ENCODE data around the gene MAP2K2. TPM values are rescaled to one million over a fixed set of nuclear protein-coding genes. Genes with fewer than 3 reads are reported as not detected.

MAP2K2 gene
- total and polyA plus RNA-seq, 7 experiments from 2014 or later = 40.5 to 162 (median 121) TPM

- peak overlapping the region in 1 of 9 donors; percentile 34 for H3K27ac Mint-ChIP-seq
- no peaks in the 10 kb centered on the region for H3K27me3 Mint-ChIP-seq
- Histone ChIP-seq H3K36me3 (ENCODE audit: control insufficient read depth in 2 of 3, insufficient read depth in 3 of 3, low read length in 3 of 3) (peaks cover 0 to 4% (median 0%) of the 10 kb centered on the region in 3 experiments), H3K4me1 (ENCODE audit: control insufficient read depth in 2 of 2, insufficient read depth in 2 of 2, low read length in 2 of 2) (peaks cover 17 to 22% of the 10 kb centered on the region in 2 donors), H3K4me3 (ENCODE audit: low read length) (no peak overlapping the region), H3K27me3 (ENCODE audit: control insufficient read depth in 2 of 2, insufficient read depth in 2 of 2, low read length in 2 of 2) (no peaks in the 10 kb centered on the region), H3K9me3 (ENCODE audit: control insufficient read depth in 2 of 3, low read length in 3 of 3) (no peaks in the 10 kb centered on the region), H3K27ac (ENCODE audit: low read depth, low read length) (no peak overlapping the region)
- ATAC-seq (no peak), DNase-seq (no peak)
- H3K4me3 Mint-ChIP-seq = peak overlapping the region in 1 of 10 donors; percentile 34
- POLR2A ChIA-PET = no interaction called here
- peaks cover 0 to 1% (median 0%) of the 10 kb centered on the region in 11 donors for H3K9me3 Mint-ChIP-seq
- CTCF ChIA-PET = interaction anchor here (0.5 kb wide), 1 partner anchor 21 kb away, joined by 4 read pairs; no protein-coding TSS in a partner anchor
- peaks cover 11 to 40% (median 27%) of the 10 kb centered on the region in 7 donors for H3K4me1 Mint-ChIP-seq
- no peaks in the 10 kb centered on the region for H3K36me3 Mint-ChIP-seq
- intact Hi-C loops (cut with micrococcal nuclease) = no loop called here
Measured at GRCh38 chr19:4071610-4072009, 52.3 kb downstream of the MAP2K2 start.

- H3K4me3 Mint-ChIP-seq = peak overlapping the region; percentile 63 to 95 (median 86)
- DNase-seq = peak in 5 of 9 donors; percentile 24 to 41 (median 29)
- no peaks in the 10 kb centered on the region for H3K27me3 Mint-ChIP-seq
- no peaks in the 10 kb centered on the region for H3K27me3 ChIP-seq (ENCODE audit: control insufficient read depth in 2 of 2, insufficient read depth in 2 of 2, low read length in 2 of 2)
- ChIA-PET POLR2A (interaction anchor here (0.6 to 1.9 kb wide), 5 partner anchors 8 to 79 kb away, joined by 3 to 8 read pairs (median 3); partner anchors contain the start of gene PIAS4), CTCF (no interaction called here)
- peaks cover 17 to 23% of the 10 kb centered on the region in 2 donors for H3K4me1 ChIP-seq (ENCODE audit: control insufficient read depth in 2 of 2, insufficient read depth in 2 of 2, low read length in 2 of 2)
- no peak for ATAC-seq
- peaks cover 1 to 25% (median 21%) of the 10 kb centered on the region in 7 donors for H3K4me1 Mint-ChIP-seq
- H3K36me3 Mint-ChIP-seq = no peaks in the 10 kb centered on the region
- intact Hi-C loops (cut with micrococcal nuclease) = loop anchor here in 1 of 2 donors (5.0 kb wide), 3 partner anchors 38 to 388 kb away; partner anchors contain the start of genes ANKRD24, SIRT6 and UBXN6
- peak overlapping the region; percentile 35 for H3K4me3 ChIP-seq (ENCODE audit: low read length)
- H3K27ac Mint-ChIP-seq = peak overlapping the region in 8 of 9 donors; percentile 78 to 94 (median 90)
- peaks cover 0 to 1% (median 0%) of the 10 kb centered on the region in 11 donors for H3K9me3 Mint-ChIP-seq
- H3K27ac ChIP-seq (ENCODE audit: low read depth, low read length) = peak overlapping the region; percentile 60
- no peaks in the 10 kb centered on the region for H3K9me3 ChIP-seq (ENCODE audit: control insufficient read depth in 2 of 3, low read length in 3 of 3)
- H3K36me3 ChIP-seq (ENCODE audit: control insufficient read depth in 2 of 3, insufficient read depth in 3 of 3, low read length in 3 of 3) = peaks cover 0 to 8% (median 0%) of the 10 kb centered on the region in 3 experiments
Measured at GRCh38 chr19:4069331-4069959, 54.5 kb downstream of the MAP2K2 start.

- POLR2A ChIA-PET = interaction anchor here (0.5 to 2.8 kb wide), 12 partner anchors 9 to 565 kb away, joined by 3 to 36 read pairs (median 4); partner anchors contain the start of gene PIAS4
- Histone ChIP-seq H3K27ac (ENCODE audit: low read depth, low read length) (peak overlapping the region; percentile 95), H3K27me3 (ENCODE audit: control insufficient read depth in 2 of 2, insufficient read depth in 2 of 2, low read length in 2 of 2) (no peaks in the 10 kb centered on the region), H3K36me3 (ENCODE audit: control insufficient read depth in 2 of 3, insufficient read depth in 3 of 3, low read length in 3 of 3) (peaks cover 0 to 12% (median 0%) of the 10 kb centered on the region in 3 experiments), H3K9me3 (ENCODE audit: control insufficient read depth in 2 of 3, low read length in 3 of 3) (no peaks in the 10 kb centered on the region), H3K4me1 (ENCODE audit: control insufficient read depth in 2 of 2, insufficient read depth in 2 of 2, low read length in 2 of 2) (peaks cover 17 to 35% of the 10 kb centered on the region in 2 donors), H3K4me3 (ENCODE audit: low read length) (peak overlapping the region; percentile 52)
- Mint-ChIP-seq H3K4me1 (peaks cover 0 to 30% (median 23%) of the 10 kb centered on the region in 7 donors), H3K27ac (peak overlapping the region; percentile 83 to 94 (median 90)), H3K4me3 (peak overlapping the region; percentile 79 to 95 (median 88)), H3K9me3 (peaks cover 0 to 1% (median 0%) of the 10 kb centered on the region in 11 donors), H3K36me3 (peaks cover 0 to 2% (median 0%) of the 10 kb centered on the region in 5 donors), H3K27me3 (no peaks in the 10 kb centered on the region)
- intact Hi-C loops (cut with micrococcal nuclease) = loop anchor here in 1 of 2 donors (5.0 kb wide), 3 partner anchors 39 to 389 kb away; partner anchors contain the start of genes ANKRD24, SIRT6 and UBXN6
- CTCF ChIA-PET = interaction anchor here (0.6 to 1.0 kb wide), 3 partner anchors 36 to 83 kb away, joined by 6 read pairs; partner anchors contain the start of gene EEF2
- ATAC-seq (no peak), DNase-seq (peak in 1 of 9 donors; percentile 41)
Measured at GRCh38 chr19:4068047-4068966, 55.6 kb downstream of the MAP2K2 start.

- Histone ChIP-seq H3K4me1 (ENCODE audit: control insufficient read depth in 2 of 2, insufficient read depth in 2 of 2, low read length in 2 of 2) (peaks cover 22 to 37% of the 10 kb centered on the region in 2 donors), H3K4me3 (ENCODE audit: low read length) (peak overlapping the region; percentile 52), H3K36me3 (ENCODE audit: control insufficient read depth in 2 of 3, insufficient read depth in 3 of 3, low read length in 3 of 3) (peaks cover 0 to 20% (median 0%) of the 10 kb centered on the region in 3 experiments), H3K27ac (ENCODE audit: low read depth, low read length) (peak overlapping the region; percentile 95), H3K9me3 (ENCODE audit: control insufficient read depth in 2 of 3, low read length in 3 of 3) (no peaks in the 10 kb centered on the region), H3K27me3 (ENCODE audit: control insufficient read depth in 2 of 2, insufficient read depth in 2 of 2, low read length in 2 of 2) (no peaks in the 10 kb centered on the region)
- ATAC-seq (peak; percentile 1), DNase-seq (peak in 4 of 9 donors; percentile 48 to 72 (median 68))
- ChIA-PET POLR2A (interaction anchor here (0.5 to 2.8 kb wide), 12 partner anchors 10 to 564 kb away, joined by 3 to 36 read pairs (median 5); partner anchors contain the start of gene PIAS4), CTCF (no interaction called here)
- H3K36me3 Mint-ChIP-seq = peaks cover 0 to 2% (median 0%) of the 10 kb centered on the region in 5 donors
- peak overlapping the region; percentile 83 to 94 (median 90) for H3K27ac Mint-ChIP-seq
- H3K4me3 Mint-ChIP-seq = peak overlapping the region; percentile 79 to 95 (median 88)
- H3K4me1 Mint-ChIP-seq = peaks cover 0 to 38% (median 26%) of the 10 kb centered on the region in 7 donors
- H3K9me3 Mint-ChIP-seq = peaks cover 0 to 1% (median 0%) of the 10 kb centered on the region in 11 donors
- H3K27me3 Mint-ChIP-seq = no peaks in the 10 kb centered on the region
- intact Hi-C loops (cut with micrococcal nuclease) = loop anchor here (2.0 to 5.0 kb wide), 6 partner anchors 21 to 390 kb away; partner anchors contain the start of genes ANKRD24 (in 1 of the 2), MAP2K2 (in 1 of the 2), MRPL54 (in 1 of the 2) and SIRT6 (in 1 of the 2)
Measured at GRCh38 chr19:4067396-4068046, 56.4 kb downstream of the MAP2K2 start.

GRCh38 chr19:4066682-4067395 lies 57.1 kb downstream of the MAP2K2 start, which contains the start of gene ZBTB7A:
Gene ZBTB7A, minus strand, starts transcription at chr19:4066899. Its CDS starts 11,667 bp downstream, at chr19:4055232.
- peaks cover 0 to 27% (median 0%) of the 10 kb centered on the region in 3 experiments for H3K36me3 ChIP-seq (ENCODE audit: control insufficient read depth in 2 of 3, insufficient read depth in 3 of 3, low read length in 3 of 3)
- intact Hi-C loops (cut with micrococcal nuclease) = loop anchor here (1.0 to 5.0 kb wide), 18 partner anchors 11 to 405 kb away; partner anchors contain the start of genes ANKRD24 (in 2 of the 2), EEF2 (in 2 of the 2), MAP2K2 (in 2 of the 2) and PIAS4 (in 2 of the 2)
- POLR2A ChIA-PET = interaction anchor here (0.7 to 2.8 kb wide), 18 partner anchors 11 to 180 kb away, joined by 3 to 36 read pairs (median 5); partner anchors contain the start of genes EEF2, PIAS4 and YJU2

More at GRCh38 chr19:4066682-4067395, 57.1 kb downstream of the MAP2K2 start, which contains the start of gene ZBTB7A:
- peak; percentile 42 for ATAC-seq
- H3K4me1 Mint-ChIP-seq = peaks cover 0 to 39% (median 28%) of the 10 kb centered on the region in 7 donors
- H3K4me3 Mint-ChIP-seq = peak within 1 kb of the TSS; percentile 79 to 95 (median 89)
- DNase-seq = peak; percentile 63 to 84 (median 80)
- H3K9me3 Mint-ChIP-seq = peaks cover 0 to 1% (median 0%) of the 10 kb centered on the region in 11 donors
- Histone ChIP-seq H3K27me3 (ENCODE audit: control insufficient read depth in 2 of 2, insufficient read depth in 2 of 2, low read length in 2 of 2) (no peaks in the 10 kb centered on the region), H3K9me3 (ENCODE audit: control insufficient read depth in 2 of 3, low read length in 3 of 3) (no peaks in the 10 kb centered on the region), H3K27ac (ENCODE audit: low read depth, low read length) (peak within 1 kb of the TSS; percentile 95), H3K4me1 (ENCODE audit: control insufficient read depth in 2 of 2, insufficient read depth in 2 of 2, low read length in 2 of 2) (peaks cover 29 to 44% of the 10 kb centered on the region in 2 donors), H3K4me3 (ENCODE audit: low read length) (peak within 1 kb of the TSS; percentile 57)
- peak within 1 kb of the TSS; percentile 78 to 94 (median 88) for H3K27ac Mint-ChIP-seq
- H3K36me3 Mint-ChIP-seq = peaks cover 0 to 2% (median 0%) of the 10 kb centered on the region in 5 donors
- no peaks in the 10 kb centered on the region for H3K27me3 Mint-ChIP-seq
- CTCF ChIA-PET = no interaction called here
